ENCODE measurements around the gene GNPTAB. TPM values are rescaled to one million over a fixed set of nuclear protein-coding genes. Genes with fewer than 3 reads are reported as not detected.
"Not testable (repeated sequence)": the region's sequence is repeated elsewhere in the genome, so short reads cannot be mapped to it uniquely, and the experiment has no call there.

GNPTAB gene
- total and polyA plus RNA-seq, 12 donors, result 7.6 to 31.3 (median 15.9) TPM

DNA sequence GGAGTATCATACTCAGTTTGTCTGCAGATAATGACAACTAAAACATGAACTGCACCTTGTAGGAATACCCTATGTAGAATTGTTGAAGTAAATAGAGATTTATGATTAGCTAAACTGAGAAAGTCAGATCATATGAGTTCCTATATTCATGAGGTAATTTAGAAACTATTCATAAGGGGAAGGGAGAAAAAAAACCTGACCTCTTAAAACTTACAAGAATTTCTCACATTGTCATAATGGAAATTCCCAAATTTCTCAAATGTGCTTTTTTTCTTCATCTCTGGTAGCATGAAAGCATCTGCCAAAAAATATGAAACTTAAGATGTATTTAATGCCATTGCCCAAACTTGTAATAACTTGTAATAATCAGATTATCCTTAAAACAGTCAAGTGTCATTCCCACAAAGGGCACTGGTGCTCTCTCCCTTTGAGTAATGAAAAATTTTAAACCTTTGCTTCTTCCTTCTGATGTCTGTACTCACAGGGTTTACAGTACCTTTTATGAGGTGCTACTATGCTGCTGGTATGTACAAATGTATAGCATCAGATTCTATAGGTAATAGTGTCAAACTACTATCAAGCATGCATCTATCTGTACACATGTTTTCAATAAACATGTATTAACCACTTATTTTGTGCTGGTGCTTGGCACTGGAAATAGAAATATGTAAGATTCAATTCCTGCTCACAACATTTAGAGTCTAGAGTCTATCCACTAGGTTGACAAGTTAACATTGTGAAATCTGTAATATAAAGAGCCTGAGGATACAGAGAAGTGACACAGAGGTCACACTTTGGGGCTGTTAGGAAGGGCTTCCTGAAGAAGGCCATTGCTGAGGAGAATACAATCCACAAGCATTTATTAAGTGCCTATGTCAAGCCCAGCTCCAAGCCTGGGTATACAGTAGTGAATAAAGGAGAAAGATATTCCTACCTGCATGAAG, 29.2 kb upstream of the GNPTAB start:
- Histone ChIP-seq H3K27me3 (no peaks in the 10 kb centered on the region), H3K9me3 (replicated peaks in 1 of 3) (no peaks in the 10 kb centered on the region), H3K27ac (no peak overlapping the region), H3K4me1 (replicated peaks in 1 of 2) (peaks cover 12 to 19% of the 10 kb centered on the region in 2 donors), H3K4me3 (no peak overlapping the region), H3K36me3 (replicated peaks in 1 of 2) (no peaks in the 10 kb centered on the region)
- DNase-seq, result no peak
- TF ChIP-seq, protein P1, sequence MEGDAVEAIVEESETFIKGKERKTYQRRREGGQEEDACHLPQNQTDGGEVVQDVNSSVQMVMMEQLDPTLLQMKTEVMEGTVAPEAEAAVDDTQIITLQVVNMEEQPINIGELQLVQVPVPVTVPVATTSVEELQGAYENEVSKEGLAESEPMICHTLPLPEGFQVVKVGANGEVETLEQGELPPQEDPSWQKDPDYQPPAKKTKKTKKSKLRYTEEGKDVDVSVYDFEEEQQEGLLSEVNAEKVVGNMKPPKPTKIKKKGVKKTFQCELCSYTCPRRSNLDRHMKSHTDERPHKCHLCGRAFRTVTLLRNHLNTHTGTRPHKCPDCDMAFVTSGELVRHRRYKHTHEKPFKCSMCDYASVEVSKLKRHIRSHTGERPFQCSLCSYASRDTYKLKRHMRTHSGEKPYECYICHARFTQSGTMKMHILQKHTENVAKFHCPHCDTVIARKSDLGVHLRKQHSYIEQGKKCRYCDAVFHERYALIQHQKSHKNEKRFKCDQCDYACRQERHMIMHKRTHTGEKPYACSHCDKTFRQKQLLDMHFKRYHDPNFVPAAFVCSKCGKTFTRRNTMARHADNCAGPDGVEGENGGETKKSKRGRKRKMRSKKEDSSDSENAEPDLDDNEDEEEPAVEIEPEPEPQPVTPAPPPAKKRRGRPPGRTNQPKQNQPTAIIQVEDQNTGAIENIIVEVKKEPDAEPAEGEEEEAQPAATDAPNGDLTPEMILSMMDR (IDR thresholded peaks at IDR 0.05), result no peak
- TF ChIP-seq POLR2A (IDR thresholded peaks at IDR 0.05), result no peak
- intact Hi-C loops (cut with DNase I), result no loop called here

DNA sequence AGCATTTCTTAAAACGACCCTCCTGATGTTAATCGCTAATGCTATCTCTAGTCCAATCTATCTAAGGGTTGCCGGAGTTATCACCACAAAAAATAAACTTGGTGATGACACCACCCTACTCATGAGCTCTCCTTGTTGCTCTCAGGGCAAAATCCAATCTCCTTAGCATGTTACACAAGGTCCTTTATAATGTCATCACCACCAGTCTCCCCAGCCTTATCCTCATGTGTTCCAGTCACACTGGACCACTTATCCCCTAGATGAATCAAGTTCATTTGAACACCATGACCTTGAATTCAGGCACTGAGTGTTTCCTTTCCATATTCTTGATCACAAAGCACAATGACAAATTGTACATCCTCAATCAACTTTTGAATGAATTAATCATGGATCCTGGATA, 27.6 kb upstream of the GNPTAB start:
- Histone ChIP-seq H3K4me1 (replicated peaks in 1 of 2) (peaks cover 12 to 19% of the 10 kb centered on the region in 2 donors), H3K27me3 (no peaks in the 10 kb centered on the region), H3K9me3 (replicated peaks in 1 of 3) (no peaks in the 10 kb centered on the region), H3K36me3 (replicated peaks in 1 of 2) (no peaks in the 10 kb centered on the region), H3K27ac (no peak overlapping the region), H3K4me3 (no peak overlapping the region)
- no peak for DNase-seq
- WGBS, 4 donors, result 88 to 95% (median 92%) methylated on average over 3 of the region's 3 CpGs
- no peak for TF ChIP-seq POLR2A (IDR thresholded peaks at IDR 0.05)
- TF ChIP-seq, protein P1 (IDR thresholded peaks at IDR 0.05), result no peak
- intact Hi-C loops (cut with DNase I), result no loop called here

DNA sequence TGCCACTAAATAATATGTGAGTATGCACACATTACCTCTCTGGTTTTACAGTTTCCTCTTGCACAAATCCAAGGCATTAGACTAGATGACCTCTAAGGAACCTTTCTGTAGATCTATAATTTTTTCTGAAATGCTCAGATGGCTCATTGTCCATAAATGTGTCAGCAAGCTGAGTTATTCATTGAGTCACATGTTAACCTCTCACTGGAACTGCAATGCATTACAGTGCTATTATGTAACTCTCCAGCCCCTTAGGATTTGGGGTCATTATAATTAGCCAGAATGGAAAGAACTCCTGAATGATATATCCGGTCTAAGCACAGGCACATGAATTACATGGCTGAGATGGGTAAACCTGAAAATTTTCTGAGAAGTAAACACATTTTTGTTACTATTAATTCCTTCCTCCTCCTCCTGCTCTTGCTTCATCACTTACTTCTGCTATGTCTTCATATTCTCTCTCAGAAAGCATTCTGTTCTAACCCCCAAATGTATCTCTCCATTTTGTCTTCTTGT, 26.3 kb upstream of the GNPTAB start:
- Histone ChIP-seq H3K27me3 (no peaks in the 10 kb centered on the region), H3K36me3 (replicated peaks in 1 of 2) (no peaks in the 10 kb centered on the region), H3K4me3 (no peak overlapping the region), H3K27ac (peak overlapping the region in 4 of 5 donors; percentile 6 to 46 (median 30)), H3K9me3 (replicated peaks in 1 of 3) (no peaks in the 10 kb centered on the region), H3K4me1 (replicated peaks in 1 of 2) (peaks cover 12 to 19% of the 10 kb centered on the region in 2 donors)
- TF ChIP-seq POLR2A (IDR thresholded peaks at IDR 0.05), result no peak
- TF ChIP-seq, protein P1 (IDR thresholded peaks at IDR 0.05), result no peak
- 32 to 69% (median 41%) methylated on average over 1 of the region's 1 CpG for WGBS, 4 donors
- DNase-seq, result no peak
- intact Hi-C loops (cut with DNase I), result no loop called here

DNA sequence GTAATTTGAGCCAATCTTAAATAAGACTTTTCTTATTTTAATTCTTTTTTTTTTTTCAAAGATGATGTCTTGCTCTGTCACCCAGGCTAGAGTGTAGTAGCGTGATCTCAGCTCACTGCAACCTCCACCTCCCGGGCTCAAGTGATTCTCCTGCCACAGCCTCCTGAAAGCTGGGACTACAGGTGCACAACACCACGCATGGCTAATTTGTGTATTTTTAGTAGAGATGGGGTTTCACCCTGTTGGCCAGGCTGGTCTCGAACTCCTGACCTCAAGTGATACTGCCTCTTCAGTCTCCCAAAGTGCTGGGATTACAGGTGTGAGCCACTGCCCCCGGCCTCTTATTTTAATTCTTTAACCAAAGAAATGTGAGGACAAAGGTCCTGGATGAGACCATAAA, 25.9 kb upstream of the GNPTAB start:
- H3K4me1 ChIP-seq (replicated peaks in 1 of 2), result peaks cover 12 to 19% of the 10 kb centered on the region in 2 donors
- 90 to 96% (median 95%) methylated on average over 5 of the region's 5 CpGs for WGBS, 4 donors
- intact Hi-C loops (cut with DNase I); DNase-seq; H3K36me3 ChIP-seq (replicated peaks in 1 of 2); H3K4me3 ChIP-seq; H3K9me3 ChIP-seq (replicated peaks in 1 of 3); H3K27me3 ChIP-seq: not testable (repeated sequence)
- H3K27ac ChIP-seq, result peak overlapping the region in 2 of 5 donors; percentile 20 to 40
